ENCODE data around the gene TLE3. TPM values are rescaled to one million over a fixed set of nuclear protein-coding genes. Genes with fewer than 3 reads are reported as not detected.

Gene TLE3
- total RNA-seq, 1 experiment from 2014 or later, result 63.6 TPM

GRCh38 chr15:70024521-70024920 lies 73.2 kb downstream of the TLE3 start:
- Histone ChIP-seq H3K4me2 (ENCODE audit: low read depth, low read length, poor library complexity, severe bottlenecking) (no peak overlapping the region), H3K79me2 (ENCODE audit: low read length) (no peaks in the 10 kb centered on the region), H3K27me3 (ENCODE audit: low read length) (0 out of 2 replicates have a peak, but pooled peaks cover 3% of the 10 kb centered on the region), H4K20me1 (ENCODE audit: insufficient read depth, low read depth, low read length) (no peaks in the 10 kb centered on the region), H3K4me3 (ENCODE audit: low read length) (no peak overlapping the region), H3K9ac (ENCODE audit: low read length) (no peak overlapping the region), H3K4me1 (ENCODE audit: low read length) (peaks cover 24% of the 10 kb centered on the region), H3K36me3 (ENCODE audit: insufficient read depth, low read length) (no peaks in the 10 kb centered on the region), H3K9me2 (replicated peaks; ENCODE audit: insufficient read depth, low read length) (no peaks in the 10 kb centered on the region), H3K27ac (ENCODE audit: low read length) (no peak overlapping the region), H2AFZ (ENCODE audit: low read length) (no peak overlapping the region), H3K9me3 (ENCODE audit: low read length) (no peaks in the 10 kb centered on the region)
- no peak for DNase-seq

GRCh38 chr15:70023769-70024491 lies 73.8 kb downstream of the TLE3 start:
- no peak overlapping the region for H3K27ac ChIP-seq (ENCODE audit: low read length)
- no peaks in the 10 kb centered on the region for H3K79me2 ChIP-seq (ENCODE audit: low read length)
- H3K36me3 ChIP-seq (ENCODE audit: insufficient read depth, low read length), result no peaks in the 10 kb centered on the region
- H3K27me3 ChIP-seq (ENCODE audit: low read length), result 0 out of 2 replicates have a peak, but pooled peaks cover 3% of the 10 kb centered on the region
- no peaks in the 10 kb centered on the region for H3K9me2 ChIP-seq (replicated peaks; ENCODE audit: insufficient read depth, low read length)
- no peak for DNase-seq
- H3K9ac ChIP-seq (ENCODE audit: low read length), result no peak overlapping the region
- peaks cover 30% of the 10 kb centered on the region for H3K4me1 ChIP-seq (ENCODE audit: low read length)
- no peaks in the 10 kb centered on the region for H3K9me3 ChIP-seq (ENCODE audit: low read length)
- H3K4me2 ChIP-seq (ENCODE audit: low read depth, low read length, poor library complexity, severe bottlenecking), result no peak overlapping the region
- no peak overlapping the region for H3K4me3 ChIP-seq (ENCODE audit: low read length)
- no peaks in the 10 kb centered on the region for H4K20me1 ChIP-seq (ENCODE audit: insufficient read depth, low read depth, low read length)
- no peak overlapping the region for H2AFZ ChIP-seq (ENCODE audit: low read length)

- 0 out of 2 replicates have a peak, but pooled peaks cover 3% of the 10 kb centered on the region for H3K27me3 ChIP-seq (ENCODE audit: low read length)
- no peaks in the 10 kb centered on the region for H4K20me1 ChIP-seq (ENCODE audit: insufficient read depth, low read depth, low read length)
- H3K9me3 ChIP-seq (ENCODE audit: low read length), result no peaks in the 10 kb centered on the region
- no peaks in the 10 kb centered on the region for H3K9me2 ChIP-seq (replicated peaks; ENCODE audit: insufficient read depth, low read length)
- no peak overlapping the region for H2AFZ ChIP-seq (ENCODE audit: low read length)
- H3K36me3 ChIP-seq (ENCODE audit: insufficient read depth, low read length), result no peaks in the 10 kb centered on the region
- H3K27ac ChIP-seq (ENCODE audit: low read length), result no peak overlapping the region
- peaks cover 35% of the 10 kb centered on the region for H3K4me1 ChIP-seq (ENCODE audit: low read length)
- H3K4me3 ChIP-seq (ENCODE audit: low read length), result no peak overlapping the region
- no peaks in the 10 kb centered on the region for H3K79me2 ChIP-seq (ENCODE audit: low read length)
- no peak overlapping the region for H3K4me2 ChIP-seq (ENCODE audit: low read depth, low read length, poor library complexity, severe bottlenecking)
- H3K9ac ChIP-seq (ENCODE audit: low read length), result no peak overlapping the region
- DNase-seq, result peak; percentile 73
Observed at GRCh38 chr15:70023064-70023768, 74.5 kb downstream of the TLE3 start.

- Histone ChIP-seq H3K4me2 (ENCODE audit: low read depth, low read length, poor library complexity, severe bottlenecking) (no peak overlapping the region), H3K27ac (ENCODE audit: low read length) (no peak overlapping the region), H2AFZ (ENCODE audit: low read length) (no peak overlapping the region), H3K4me3 (ENCODE audit: low read length) (no peak overlapping the region), H3K9ac (ENCODE audit: low read length) (no peak overlapping the region), H3K4me1 (ENCODE audit: low read length) (peaks cover 65% of the 10 kb centered on the region), H3K79me2 (ENCODE audit: low read length) (no peaks in the 10 kb centered on the region), H3K9me2 (replicated peaks; ENCODE audit: insufficient read depth, low read length) (no peaks in the 10 kb centered on the region), H4K20me1 (ENCODE audit: insufficient read depth, low read depth, low read length) (no peaks in the 10 kb centered on the region), H3K9me3 (ENCODE audit: low read length) (no peaks in the 10 kb centered on the region), H3K27me3 (ENCODE audit: low read length) (no peaks in the 10 kb centered on the region), H3K36me3 (ENCODE audit: insufficient read depth, low read length) (no peaks in the 10 kb centered on the region)
- no peak for DNase-seq
Observed at GRCh38 chr15:70020229-70020628, 77.5 kb downstream of the TLE3 start.

GRCh38 chr15:70018646-70019600 lies 78.8 kb downstream of the TLE3 start:
- H3K27me3 ChIP-seq (ENCODE audit: low read length), result no peaks in the 10 kb centered on the region
- no peak overlapping the region for H3K4me3 ChIP-seq (ENCODE audit: low read length)
- H3K79me2 ChIP-seq (ENCODE audit: low read length), result no peaks in the 10 kb centered on the region
- H3K4me2 ChIP-seq (ENCODE audit: low read depth, low read length, poor library complexity, severe bottlenecking), result no peak overlapping the region
- no peaks in the 10 kb centered on the region for H3K36me3 ChIP-seq (ENCODE audit: insufficient read depth, low read length)
- DNase-seq, result no peak
- H3K9me2 ChIP-seq (replicated peaks; ENCODE audit: insufficient read depth, low read length), result no peaks in the 10 kb centered on the region
- H2AFZ ChIP-seq (ENCODE audit: low read length), result no peak overlapping the region
- H3K9ac ChIP-seq (ENCODE audit: low read length), result no peak overlapping the region
- no peaks in the 10 kb centered on the region for H3K9me3 ChIP-seq (ENCODE audit: low read length)
- no peak overlapping the region for H3K27ac ChIP-seq (ENCODE audit: low read length)
- H3K4me1 ChIP-seq (ENCODE audit: low read length), result peaks cover 70% of the 10 kb centered on the region
- H4K20me1 ChIP-seq (ENCODE audit: insufficient read depth, low read depth, low read length), result no peaks in the 10 kb centered on the region

- H3K27me3 ChIP-seq (ENCODE audit: low read length), result no peaks in the 10 kb centered on the region
- peaks cover 70% of the 10 kb centered on the region for H3K4me1 ChIP-seq (ENCODE audit: low read length)
- H4K20me1 ChIP-seq (ENCODE audit: insufficient read depth, low read depth, low read length), result no peaks in the 10 kb centered on the region
- no peaks in the 10 kb centered on the region for H3K36me3 ChIP-seq (ENCODE audit: insufficient read depth, low read length)
- H3K9me2 ChIP-seq (replicated peaks; ENCODE audit: insufficient read depth, low read length), result no peaks in the 10 kb centered on the region
- no peak overlapping the region for H3K4me3 ChIP-seq (ENCODE audit: low read length)
- DNase-seq, result no peak
- H3K4me2 ChIP-seq (ENCODE audit: low read depth, low read length, poor library complexity, severe bottlenecking), result no peak overlapping the region
- no peaks in the 10 kb centered on the region for H3K79me2 ChIP-seq (ENCODE audit: low read length)
- no peaks in the 10 kb centered on the region for H3K9me3 ChIP-seq (ENCODE audit: low read length)
- no peak overlapping the region for H2AFZ ChIP-seq (ENCODE audit: low read length)
- H3K9ac ChIP-seq (ENCODE audit: low read length), result no peak overlapping the region
- no peak overlapping the region for H3K27ac ChIP-seq (ENCODE audit: low read length)
Observed at GRCh38 chr15:70017801-70018200, 79.9 kb downstream of the TLE3 start.

- no peaks in the 10 kb centered on the region for H3K79me2 ChIP-seq (ENCODE audit: low read length)
- H3K4me3 ChIP-seq (ENCODE audit: low read length), result no peak overlapping the region
- no peak overlapping the region for H2AFZ ChIP-seq (ENCODE audit: low read length)
- no peaks in the 10 kb centered on the region for H3K36me3 ChIP-seq (ENCODE audit: insufficient read depth, low read length)
- H4K20me1 ChIP-seq (ENCODE audit: insufficient read depth, low read depth, low read length), result no peaks in the 10 kb centered on the region
- peaks cover 73% of the 10 kb centered on the region for H3K4me1 ChIP-seq (ENCODE audit: low read length)
- H3K9ac ChIP-seq (ENCODE audit: low read length), result no peak overlapping the region
- no peaks in the 10 kb centered on the region for H3K27me3 ChIP-seq (ENCODE audit: low read length)
- H3K27ac ChIP-seq (ENCODE audit: low read length), result no peak overlapping the region
- no peaks in the 10 kb centered on the region for H3K9me3 ChIP-seq (ENCODE audit: low read length)
- no peak for DNase-seq
- H3K9me2 ChIP-seq (replicated peaks; ENCODE audit: insufficient read depth, low read length), result no peaks in the 10 kb centered on the region
- peak overlapping the region; percentile 66 for H3K4me2 ChIP-seq (ENCODE audit: low read depth, low read length, poor library complexity, severe bottlenecking)
Observed at GRCh38 chr15:70017025-70017424, 80.7 kb downstream of the TLE3 start.

Data from Karpas-422 (cell line).